ENCODE data around the gene C1GALT1C1L.
A peak's percentile ranks its signal among the peaks of the same experiment; 100 is the strongest.

DNA sequence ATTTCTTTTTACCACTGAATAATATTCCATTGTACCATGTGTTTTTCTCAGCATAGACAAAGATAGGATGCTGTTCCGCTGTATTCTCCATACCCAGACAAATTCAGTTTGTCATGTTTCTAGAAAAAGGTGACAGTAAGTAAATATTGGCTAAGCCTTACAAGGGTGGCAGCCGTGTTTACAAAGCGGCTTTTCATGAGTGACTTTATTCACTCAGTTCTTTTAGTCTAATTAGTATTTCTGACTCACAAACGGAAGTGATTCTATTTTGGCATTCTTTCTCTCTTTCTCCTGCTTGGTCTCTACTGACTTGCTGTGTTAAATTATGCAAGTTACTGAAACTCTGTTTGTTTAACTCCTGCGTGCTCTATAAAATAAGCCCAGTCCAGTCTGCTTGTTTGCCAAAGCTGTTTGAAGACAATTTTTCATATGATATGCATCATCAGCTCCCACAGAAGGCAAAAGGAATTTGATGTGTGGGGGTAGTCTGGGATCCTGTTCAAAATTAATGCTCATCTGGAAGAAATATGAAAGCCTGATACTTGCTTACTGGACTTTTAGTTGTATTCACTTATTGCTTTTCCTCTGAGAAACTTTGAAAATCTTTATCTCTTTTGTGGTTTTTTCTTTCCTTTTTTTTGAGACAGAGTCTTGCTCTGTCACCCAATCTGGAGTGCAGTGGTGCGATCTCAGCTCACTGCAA, 41.5 kb downstream of the C1GALT1C1L start:
- peak; percentile 97 for TF ChIP-seq TCF7L2 (IDR thresholded peaks at IDR 0.05; ENCODE audit: low read depth, low read length)
- TF ChIP-seq, protein P1, sequence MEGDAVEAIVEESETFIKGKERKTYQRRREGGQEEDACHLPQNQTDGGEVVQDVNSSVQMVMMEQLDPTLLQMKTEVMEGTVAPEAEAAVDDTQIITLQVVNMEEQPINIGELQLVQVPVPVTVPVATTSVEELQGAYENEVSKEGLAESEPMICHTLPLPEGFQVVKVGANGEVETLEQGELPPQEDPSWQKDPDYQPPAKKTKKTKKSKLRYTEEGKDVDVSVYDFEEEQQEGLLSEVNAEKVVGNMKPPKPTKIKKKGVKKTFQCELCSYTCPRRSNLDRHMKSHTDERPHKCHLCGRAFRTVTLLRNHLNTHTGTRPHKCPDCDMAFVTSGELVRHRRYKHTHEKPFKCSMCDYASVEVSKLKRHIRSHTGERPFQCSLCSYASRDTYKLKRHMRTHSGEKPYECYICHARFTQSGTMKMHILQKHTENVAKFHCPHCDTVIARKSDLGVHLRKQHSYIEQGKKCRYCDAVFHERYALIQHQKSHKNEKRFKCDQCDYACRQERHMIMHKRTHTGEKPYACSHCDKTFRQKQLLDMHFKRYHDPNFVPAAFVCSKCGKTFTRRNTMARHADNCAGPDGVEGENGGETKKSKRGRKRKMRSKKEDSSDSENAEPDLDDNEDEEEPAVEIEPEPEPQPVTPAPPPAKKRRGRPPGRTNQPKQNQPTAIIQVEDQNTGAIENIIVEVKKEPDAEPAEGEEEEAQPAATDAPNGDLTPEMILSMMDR (IDR thresholded peaks at IDR 0.05) = no peak
- TF ChIP-seq POLR2AphosphoS5 (IDR thresholded peaks at IDR 0.05; ENCODE audit: low read depth, low read length) = peak; percentile 56; the same call in 1 of the 2 replicates

All from Panc1 (cell line).